GM19239 (cell line): ENCODE results near the gene PER2.
"Not testable (repeated sequence)": the region's sequence is repeated elsewhere in the genome, so short reads cannot be mapped to it uniquely, and the experiment has no call there.

Experiments used
- DNase-seq: peaks from one replicate; pipeline ENCODE4 v3.0.0; 2011; ENCODE audit warnings: low spot score; ENCODE audit not compliant: insufficient read length
- FAIRE-seq: peaks from 2 replicates; lab custom pipeline; 2011; peaks lifted over from hg19 to GRCh38; lab: Jason Lieb, UNC

Gene PER2

DNA sequence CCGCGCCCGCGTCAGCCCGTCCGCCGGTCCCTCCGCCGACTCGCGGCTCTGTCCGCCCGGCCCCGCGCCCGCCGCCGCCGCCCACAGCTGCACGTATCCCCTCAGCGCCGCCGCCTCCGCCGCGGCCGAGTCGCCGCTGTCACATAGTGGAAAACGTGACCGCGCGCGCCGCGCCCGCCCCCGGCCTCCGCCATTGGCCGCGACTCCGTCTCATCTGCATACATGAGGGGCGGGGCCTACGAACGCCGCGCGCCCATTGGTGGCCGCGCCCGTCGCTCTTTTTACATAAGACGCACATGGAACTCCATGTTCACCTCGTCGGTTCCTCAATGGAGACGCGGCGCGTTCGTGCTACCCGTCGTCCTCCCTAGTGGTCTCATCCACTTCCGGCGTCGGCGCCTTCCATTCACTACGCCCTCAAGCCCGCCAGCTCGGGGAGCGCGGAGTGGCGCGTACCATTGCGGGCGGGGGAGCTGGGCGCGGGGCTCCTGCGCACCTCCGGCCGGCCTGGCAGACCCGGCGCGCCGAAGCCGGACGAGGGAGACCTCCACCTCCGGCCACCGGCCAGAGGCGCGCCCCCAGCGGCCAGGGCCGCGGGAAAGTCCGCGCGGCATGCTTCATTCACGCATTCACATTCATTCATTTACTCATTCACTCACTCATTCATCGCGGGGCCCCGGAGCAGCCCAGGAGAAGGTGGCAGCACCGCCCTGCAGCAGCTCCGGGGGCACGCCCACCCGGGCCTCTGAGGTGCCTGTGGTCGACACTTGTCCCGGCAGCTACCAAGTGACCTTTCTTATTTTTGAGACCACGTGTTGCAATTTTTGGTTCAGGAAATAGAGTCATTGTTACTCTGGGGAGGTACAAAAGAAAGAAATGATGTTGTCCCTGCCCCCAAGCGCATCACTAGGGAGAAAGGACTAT, 502 bp upstream of the PER2 start:
- peak; percentile 93 for FAIRE-seq

DNA sequence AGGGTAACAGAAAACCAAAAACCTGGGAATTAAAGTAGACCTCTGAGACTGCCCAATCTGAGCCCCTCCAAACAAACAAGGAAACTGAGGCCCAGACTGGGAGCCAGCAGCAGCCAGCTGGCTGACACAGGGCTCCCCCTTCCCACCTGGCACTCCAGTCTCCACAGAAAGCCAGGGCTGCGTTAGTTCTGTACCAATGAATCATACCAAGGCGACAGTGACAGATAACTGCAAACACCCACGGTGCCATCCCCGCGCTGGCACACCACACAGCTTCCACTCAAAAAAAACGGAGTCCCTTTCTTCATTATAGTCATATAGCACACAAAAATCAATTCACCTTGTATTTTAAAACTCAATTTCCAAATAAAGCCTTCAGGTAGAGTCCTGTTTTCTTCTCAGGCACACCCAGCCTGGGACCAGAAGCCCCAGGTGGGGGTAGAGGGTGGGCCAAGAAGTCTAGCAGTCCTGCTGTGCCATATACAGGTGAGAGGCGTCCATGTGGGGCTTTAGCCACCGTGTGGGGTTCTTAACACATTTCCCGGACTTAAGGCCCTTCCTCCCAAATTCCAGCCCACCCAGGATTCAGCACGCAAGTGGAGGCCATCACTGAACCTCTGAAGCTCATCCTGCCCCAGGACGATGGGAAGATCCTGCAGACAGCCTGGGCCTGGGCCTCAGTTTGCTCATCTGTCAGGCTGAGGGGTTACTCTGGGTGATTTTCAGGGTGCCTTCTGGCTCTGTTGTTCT, 1.2 kb downstream of the PER2 start:
- DNase-seq (no peak), FAIRE-seq (no peak)

More for the DNA sequence above, 502 bp upstream of the PER2 start:
- DNase-seq, result peak; percentile 93

DNA sequence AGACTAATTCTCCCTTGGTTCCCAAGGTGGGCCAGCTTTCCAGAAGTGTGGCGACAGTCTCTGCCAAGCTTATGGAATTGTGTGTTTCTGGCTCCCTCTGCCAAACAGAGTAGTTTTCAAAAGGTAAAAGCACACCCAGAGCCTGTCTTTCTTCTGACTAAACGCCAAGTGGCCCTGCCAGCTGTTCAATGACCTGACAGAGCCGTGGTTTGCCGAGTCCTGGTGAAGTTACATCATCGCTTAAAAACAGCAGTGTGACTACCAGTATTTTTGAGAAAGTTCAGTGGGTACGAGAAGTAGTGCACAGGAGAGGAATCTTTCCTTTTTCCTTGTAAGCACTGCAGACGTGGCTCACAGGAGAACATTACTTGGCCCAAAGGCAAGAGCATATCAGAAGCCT, 1.9 kb downstream of the PER2 start:
- DNase-seq, result no peak
- FAIRE-seq, result no peak

DNA sequence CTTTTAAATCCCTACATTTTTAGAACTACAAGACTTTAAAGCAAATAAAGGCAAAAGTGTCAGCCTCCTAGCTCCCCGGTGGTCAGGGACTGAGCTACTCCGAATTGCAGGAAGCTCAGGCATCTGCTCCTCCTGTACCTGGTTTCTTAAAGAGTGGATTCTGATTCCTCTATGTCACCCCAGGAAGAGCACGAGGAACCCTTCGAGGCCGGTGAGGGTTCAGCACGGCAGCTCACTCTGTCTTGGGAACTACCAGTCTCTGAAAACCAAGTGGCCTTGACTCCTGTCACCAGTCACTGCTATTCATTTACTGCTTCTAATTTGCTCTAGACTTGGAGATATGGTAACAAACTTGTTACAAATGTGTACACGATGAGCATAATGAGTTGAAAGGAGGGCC, 2.3 kb downstream of the PER2 start:
- no peak for FAIRE-seq
- no peak for DNase-seq

DNA sequence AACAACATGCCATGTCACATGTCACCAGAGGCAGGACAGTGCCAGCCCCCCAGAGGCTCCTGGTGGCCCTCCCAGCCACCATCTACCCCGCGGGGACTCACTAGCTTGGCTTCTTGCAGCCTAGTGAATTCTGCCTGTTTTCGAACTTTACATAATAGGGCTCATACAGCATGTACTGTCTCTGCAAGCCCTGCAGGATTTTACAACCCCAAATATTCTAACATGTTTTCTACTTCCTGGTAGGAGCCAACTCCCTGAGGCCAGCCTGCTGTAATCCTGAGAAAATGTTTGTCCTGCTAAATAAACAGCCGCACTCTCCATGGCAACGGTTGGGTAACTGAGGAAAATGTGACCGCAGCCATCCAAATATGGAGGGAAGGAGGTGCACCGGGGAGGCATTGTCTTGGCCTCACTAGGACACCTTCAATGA, 2.7 kb downstream of the PER2 start:
- DNase-seq, result no peak
- FAIRE-seq, result no peak

DNA sequence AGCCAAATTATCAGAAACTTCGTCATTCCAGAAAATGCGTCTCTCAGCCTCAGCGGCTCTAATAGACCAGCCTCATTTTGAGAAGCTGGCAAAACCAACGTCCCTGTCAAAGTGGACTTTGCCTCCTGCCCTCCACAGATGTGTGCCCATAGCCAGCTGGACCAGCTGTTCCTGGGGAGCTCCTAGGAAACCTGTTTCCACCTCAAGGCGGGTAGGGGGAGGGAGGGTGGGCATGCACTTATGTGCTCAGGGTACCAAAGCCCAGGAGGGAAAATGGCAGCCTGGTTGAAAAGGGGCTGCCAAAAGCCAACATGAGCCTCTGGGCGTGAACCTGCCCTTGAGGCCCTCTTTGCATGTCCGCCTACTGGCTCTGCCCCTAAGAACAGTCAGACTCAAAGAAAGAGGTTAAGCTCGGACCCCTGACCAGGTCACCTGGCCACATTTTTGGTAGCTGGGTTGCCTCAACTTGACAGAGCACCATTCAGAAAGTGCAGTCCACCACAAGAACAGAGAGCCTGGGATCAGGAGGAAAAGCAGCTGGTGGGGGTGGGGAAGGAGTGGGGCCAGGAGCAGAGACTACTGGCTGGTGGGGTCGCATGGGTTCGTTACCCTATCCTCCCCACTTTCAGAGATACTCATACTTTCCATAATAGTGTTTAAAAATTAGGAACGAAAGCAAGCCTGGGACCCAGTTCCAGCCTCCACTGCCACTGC, 3.5 kb downstream of the PER2 start:
- DNase-seq (no peak), FAIRE-seq (no peak)

DNA sequence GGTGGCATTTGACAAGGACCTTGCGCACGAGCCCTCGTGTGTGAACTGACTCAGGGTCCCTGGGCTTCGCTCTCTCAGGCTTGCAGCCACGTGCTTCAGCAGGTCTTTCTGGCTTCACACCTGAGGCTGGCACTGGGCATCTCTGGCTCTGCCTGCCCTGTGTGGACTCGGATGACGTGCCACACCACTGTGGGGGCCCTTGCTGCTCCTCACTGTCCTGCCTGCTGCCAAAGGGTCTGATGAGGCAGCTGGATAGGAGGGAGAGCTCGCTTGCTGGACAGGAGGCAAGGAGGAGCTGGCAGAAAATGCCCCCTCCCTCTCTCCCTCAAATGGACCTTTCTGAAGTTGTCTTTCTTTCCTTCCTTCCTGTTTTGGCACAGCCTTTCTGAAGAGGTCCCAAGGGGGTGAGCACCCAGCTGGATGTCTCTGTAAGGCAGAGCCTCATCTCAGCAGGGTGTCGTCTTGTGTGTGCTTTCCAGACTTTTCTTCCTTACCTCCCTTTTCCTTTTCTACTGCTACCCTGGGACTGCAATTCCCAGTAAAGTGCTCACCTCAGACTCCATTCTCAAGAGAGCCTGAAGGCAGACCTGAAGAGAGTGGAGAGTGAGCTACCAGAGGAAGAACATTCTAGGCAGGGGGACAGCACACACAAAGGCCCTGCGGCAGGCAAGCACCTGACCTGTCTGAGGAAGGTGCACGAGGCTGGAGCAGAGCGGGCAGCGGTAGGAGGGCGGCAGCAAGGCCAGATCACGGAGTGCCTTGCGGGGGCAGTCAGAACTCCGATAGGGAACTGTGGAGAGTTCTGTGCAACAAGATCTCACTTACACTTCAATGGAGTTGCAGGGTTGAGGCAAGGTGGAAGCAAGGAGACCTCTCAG, 5.3 kb downstream of the PER2 start:
- DNase-seq, result no peak
- no peak for FAIRE-seq

DNA sequence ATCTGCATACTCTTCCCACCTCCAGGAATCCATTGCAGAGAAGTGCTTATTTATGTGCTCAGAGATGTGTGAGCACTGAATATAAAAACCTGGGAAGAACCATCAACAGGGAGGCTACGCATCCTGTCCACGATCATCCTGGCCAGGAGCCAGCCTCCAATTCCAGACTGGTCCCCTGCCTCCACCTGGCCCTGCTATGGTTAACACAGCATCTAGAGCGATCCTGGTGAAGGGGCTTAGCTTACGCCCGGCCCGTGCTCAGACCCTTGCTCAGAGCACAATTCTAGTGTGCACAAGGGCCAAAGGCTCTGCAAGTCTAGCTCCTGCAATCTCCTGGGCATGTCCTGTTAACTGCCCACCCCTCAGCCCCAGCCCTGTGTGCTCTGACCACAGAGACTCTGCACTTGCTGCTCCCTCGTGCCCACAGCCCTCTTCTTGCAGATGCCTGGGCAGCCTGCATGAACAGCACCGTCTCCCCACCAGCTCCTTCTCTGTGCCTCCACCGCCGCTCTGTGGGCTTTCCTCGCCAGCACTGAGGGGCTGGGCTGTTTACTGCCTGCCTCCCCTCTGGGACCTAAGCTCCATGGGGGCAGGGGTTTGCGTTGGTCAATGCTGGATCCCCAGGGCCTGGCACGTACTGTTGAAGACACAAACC, 6.5 kb downstream of the PER2 start:
- FAIRE-seq, result no peak
- no peak for DNase-seq

DNA sequence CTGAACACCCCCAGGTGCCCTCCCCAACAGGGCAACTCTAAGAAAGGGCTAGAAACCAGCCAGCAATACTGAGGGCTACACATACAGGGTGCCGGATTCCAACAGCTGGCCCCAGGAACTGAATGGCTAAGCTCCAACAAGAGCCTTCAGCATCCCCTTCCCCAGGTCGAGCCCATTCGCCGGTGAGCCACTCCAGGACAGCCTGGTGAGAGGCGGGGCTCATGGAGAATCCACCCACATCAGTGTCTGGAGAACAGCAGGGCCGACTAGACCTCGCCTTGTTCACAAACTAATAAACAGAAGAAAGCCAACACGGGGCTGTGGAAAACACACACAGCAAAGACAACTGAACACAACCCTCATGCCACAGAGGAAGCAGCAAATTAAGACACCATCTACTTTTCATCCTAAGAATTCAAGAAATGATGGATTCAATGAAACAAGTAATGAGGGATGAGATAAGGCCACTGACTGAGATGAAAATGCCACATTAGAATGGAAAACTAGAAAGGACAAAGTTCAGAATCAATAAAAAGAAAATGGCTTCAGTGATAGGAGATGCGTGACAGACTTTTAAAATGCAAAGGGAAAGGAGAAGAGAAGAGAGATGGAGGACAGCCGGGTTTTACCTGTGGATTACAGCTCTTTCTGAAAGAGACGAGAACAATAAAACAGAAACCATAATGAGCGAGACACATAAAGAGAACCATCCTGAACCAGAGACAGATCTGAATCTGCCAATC, 8.2 kb downstream of the PER2 start:
- FAIRE-seq (no peak), DNase-seq (no peak)

DNA sequence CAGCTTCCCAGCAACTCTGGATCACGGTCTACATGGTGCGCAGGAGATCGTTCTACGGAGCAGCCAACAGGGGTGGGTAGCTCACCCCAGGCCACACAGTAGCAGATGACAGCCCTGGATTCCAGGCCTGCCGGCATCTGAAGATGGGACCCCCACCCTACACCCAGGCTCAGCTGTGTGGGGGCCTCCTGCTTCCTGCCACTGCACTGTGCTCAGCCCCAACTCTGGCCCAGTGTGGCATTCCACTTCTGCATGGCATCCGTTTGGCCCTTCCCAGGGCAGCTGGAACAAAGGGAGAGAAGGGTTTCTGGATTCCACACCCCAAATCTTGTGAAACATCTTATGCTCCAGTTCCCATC, 9.1 kb downstream of the PER2 start:
- FAIRE-seq (no peak), DNase-seq (no peak)

DNA sequence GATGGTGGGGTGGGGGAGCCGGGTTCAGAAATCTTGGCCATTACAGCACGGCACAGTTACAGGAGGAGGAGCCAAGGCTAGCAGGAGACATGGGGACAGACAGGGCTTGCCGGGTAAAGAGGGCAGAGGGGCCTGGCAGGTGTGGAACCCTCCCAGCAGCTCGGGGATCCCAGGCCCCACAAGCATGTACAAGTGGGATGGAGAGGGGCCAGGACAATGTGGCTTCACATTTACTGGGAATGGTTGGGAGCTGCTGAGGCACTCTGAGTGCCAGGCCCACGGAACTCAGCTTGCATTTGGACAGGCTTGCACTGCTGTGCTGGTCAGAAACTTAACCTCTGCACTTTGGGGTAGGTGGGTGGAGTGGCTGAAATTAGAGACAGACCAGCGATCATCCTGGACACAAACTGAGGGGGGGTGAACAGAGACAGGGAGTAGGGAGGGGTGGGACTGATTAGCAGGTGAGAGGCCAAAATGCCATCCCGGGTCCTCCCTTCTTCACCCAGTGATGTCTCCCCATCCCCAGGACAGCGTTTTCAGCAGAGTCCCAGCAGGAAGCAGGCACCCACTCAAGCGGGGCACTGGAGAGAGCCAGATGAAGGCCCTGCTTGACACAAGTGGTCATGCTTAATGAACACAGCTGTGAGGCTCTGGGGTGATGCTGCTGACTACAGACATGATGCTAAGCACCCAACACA, 9.6 kb downstream of the PER2 start:
- DNase-seq (no peak), FAIRE-seq (no peak)

DNA sequence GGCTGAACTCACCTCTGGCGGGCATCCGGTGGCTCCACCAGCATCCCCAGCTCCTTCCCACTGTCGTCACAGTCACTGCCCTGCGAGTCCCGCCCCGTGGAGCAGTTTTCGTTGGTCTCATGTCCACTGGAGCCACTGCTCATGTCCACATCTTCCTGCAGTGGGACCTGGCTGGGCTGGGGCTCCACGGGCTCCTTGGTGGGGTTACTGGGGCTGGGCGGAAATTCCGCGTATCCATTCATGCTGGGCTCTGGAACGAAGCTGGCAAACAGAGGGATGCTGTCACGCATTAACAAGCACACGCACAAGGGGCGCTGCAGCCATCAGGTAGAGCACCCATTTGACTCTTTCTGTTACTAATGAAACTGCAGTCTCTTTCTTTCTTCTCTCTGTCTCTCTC, 10.7 kb downstream of the PER2 start:
- no peak for FAIRE-seq

DNA sequence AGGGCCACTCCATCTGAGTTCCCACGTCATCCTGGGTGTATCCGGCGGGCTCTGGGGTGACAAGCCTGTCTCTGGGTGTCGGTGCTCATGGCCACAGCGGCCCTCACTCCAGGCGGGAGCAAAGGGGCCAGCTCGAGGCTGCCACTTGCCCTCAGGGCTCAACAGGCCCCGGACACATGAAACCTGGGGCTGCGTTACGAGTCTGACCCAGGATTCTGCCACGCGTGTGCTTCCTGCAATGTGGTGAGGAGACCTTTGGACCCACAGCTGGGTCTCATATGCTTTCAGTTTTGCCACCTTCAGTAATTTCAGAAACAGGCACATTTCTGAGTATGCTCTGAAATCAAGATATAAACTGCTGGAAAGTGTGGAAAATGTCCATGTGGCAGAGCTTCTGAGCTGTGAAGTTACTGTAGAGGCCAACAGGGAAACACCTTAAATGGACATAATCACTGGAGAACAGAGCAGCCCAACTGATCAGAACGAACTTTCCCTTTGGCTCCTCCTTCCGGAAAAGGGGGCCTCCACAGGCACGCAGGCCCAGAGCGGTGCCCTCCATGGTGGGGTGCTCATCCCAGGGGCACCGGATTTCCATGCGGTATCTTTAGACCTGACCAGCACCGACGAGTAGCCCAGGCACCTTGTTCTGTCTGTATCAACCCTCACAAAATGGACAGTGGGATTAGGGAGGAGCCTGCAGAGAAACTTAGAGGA, 14.1 kb downstream of the PER2 start:
- no peak for FAIRE-seq
- DNase-seq, result no peak

More for the DNA sequence above, 10.7 kb downstream of the PER2 start:
- no peak for DNase-seq

DNA sequence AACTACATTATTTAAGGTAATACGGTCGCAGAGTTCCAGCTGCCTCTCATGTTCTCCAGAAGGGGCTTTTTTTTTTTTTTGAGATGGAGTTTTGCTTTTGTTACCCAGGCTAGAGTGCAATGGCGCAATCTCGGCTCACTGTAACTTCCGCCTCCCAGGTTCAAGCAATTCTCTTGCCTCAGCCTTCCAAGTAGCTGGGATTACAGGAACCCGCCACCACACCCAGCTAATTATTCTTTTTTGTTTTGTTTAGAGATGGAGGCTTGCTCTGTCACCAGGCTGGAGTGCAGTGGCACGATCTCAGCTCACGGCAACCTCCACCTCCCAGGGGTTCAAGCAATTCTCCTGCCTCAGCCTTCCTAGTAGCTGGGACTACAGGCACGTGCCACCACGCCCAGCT, 15.0 kb downstream of the PER2 start:
- DNase-seq, FAIRE-seq: not testable (repeated sequence)

DNA sequence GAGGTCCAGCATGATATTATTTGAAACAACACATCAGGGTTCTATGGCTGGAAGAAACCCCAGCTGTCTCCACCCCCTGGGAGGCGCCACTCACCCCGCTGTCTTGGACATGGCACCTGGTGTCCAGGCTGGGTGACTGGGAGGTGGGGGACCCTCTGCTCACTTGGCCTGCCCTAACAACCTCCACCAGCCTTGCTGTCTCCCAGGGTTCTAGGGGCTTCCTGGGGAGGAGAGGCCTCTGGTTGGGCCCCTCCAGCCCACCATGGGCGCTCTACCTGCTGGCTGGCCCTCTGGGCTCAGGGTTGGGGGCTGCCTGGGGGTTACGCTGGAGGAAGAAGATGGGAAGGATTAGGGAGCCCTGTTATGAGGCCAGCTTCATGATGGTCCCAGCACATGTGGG, 16.3 kb downstream of the PER2 start:
- no peak for DNase-seq
- FAIRE-seq, result no peak

DNA sequence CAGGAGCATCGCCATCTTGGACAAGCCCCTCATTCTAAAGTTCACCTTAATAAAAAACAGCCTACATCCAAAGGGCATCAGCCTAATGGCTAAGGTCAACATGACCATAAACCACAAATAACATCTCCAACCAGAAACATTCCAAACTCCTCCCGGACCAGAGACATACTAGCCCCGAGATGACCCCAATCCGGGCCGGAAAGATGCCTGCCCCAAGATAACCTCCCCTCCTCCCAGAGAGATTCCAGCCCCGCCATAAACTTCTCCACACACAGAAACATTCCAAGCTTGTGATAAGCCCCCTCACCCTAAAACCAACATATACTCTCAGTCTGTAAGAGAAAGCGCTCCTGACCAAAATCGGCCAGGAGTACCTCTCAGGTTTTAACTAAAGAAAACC, 16.7 kb downstream of the PER2 start:
- DNase-seq, FAIRE-seq: not testable (repeated sequence)

DNA sequence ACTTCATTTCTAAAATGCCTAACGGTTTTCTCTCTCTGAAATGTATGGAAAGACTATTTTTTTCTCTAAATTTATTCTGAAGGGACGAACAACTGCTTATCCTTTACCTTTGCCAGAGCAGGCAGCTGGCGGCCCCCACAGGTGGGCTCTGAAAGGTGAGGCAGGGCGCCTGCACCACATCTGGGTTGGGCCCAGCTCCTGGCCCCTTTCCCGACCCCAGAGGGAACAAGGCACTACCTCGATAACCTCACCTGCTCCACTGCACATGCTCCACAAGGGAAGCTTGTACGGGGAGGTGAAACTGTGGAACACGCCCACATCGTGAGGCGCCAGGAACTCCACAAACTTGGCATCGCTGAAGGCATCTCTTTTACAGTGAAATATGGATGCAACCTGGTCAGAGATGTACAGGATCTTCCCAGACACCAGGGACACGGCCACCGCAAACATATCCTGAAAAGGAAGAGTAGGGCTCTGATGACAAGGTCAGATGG, 17.3 kb downstream of the PER2 start:
- FAIRE-seq, result no peak

More for the DNA sequence above, 17.3 kb downstream of the PER2 start:
- no peak for DNase-seq
